B cell (primary cell): ENCODE results near the gene CD101. TPM values are rescaled to one million over a fixed set of nuclear protein-coding genes. Genes with fewer than 3 reads are reported as not detected.

ENCODE experiments used
- ATAC-seq: fragments of 200-7000 bp; cut with Tn5 transposase; one replicate; pipeline ENCODE4 v1.10.0; 2021; ENCODE audit warnings: low read depth, mild to moderate bottlenecking, moderate number of reproducible peaks, moderate library complexity
- CTCF ChIA-PET: fragments of 350-600 bp; sonication (Branson Sonifier 250); formaldehyde crosslinking; loops from one replicate; lab custom pipeline; 2021; ENCODE audit warnings: antibody characterized with exemption, inconsistent platforms; lab: Charles Lee
- POLR2A ChIA-PET: fragments of 350-600 bp; sonication (Branson Sonifier 250); formaldehyde crosslinking; loops from one replicate; lab custom pipeline; 2021; ENCODE audit warnings: antibody characterized with exemption; lab: Charles Lee
- DNase-seq: peaks from one replicate; pipeline ENCODE4 v3.0.0; 2013
- H2AFZ ChIP-seq: 2 replicates; pipeline ENCODE4 v1.6.1; 2012; ENCODE audit warnings: mild to moderate bottlenecking, low read depth, low read length; ENCODE audit not compliant: insufficient read depth, poor library complexity, severe bottlenecking
- H3K27ac ChIP-seq, 2 donors: 1 replicate in 1 of 2; 2 replicates in 1 of 2; pipeline ENCODE4 v1.5.1; 2012 to 2013; ENCODE audit warnings: low read length in 2 of 2, mild to moderate bottlenecking in 2 of 2, moderate library complexity in 1 of 2
- H3K27me3 ChIP-seq, 4 experiments: fragments of 200-600 bp in 1 of 4; sonication (generic) in 1 of 4; replicated peaks in 1 of 4; 1 replicate in 2 of 4; 2 replicates in 2 of 4; pipeline versions ENCODE4 v1.6.1 to v1.7.0; 2013 to 2016; ENCODE audit warnings: low read length in 3 of 4, mild to moderate bottlenecking in 2 of 4, mixed read lengths in 1 of 4, moderate library complexity in 1 of 4; ENCODE audit not compliant: insufficient read depth in 4 of 4, control insufficient read depth in 3 of 4; ENCODE audit errors: control extremely low read depth in 1 of 4
- H3K36me3 ChIP-seq, 2 experiments: replicated peaks in 1 of 2; 1 replicate in 1 of 2; 2 replicates in 1 of 2; pipeline versions ENCODE4 v1.6.1 to v1.7.1; 2013; ENCODE audit warnings: low read length in 1 of 2; ENCODE audit not compliant: insufficient read depth in 2 of 2, control insufficient read depth in 1 of 2; ENCODE audit errors: control extremely low read depth in 1 of 2, extremely low read depth in 1 of 2
- H3K4me1 ChIP-seq, 2 donors: fragments of 200-600 bp in 1 of 2; sonication (generic) in 1 of 2; 1 replicate in 1 of 2; 2 replicates in 1 of 2; pipeline versions ENCODE4 v1.5.1 to v1.6.1; 2013 to 2017; ENCODE audit warnings: low read length in 2 of 2; ENCODE audit not compliant: control insufficient read depth in 2 of 2, insufficient read depth in 2 of 2
- H3K4me2 ChIP-seq: replicated peaks from 2 replicates; pipeline ENCODE3; 2012; ENCODE audit warnings: mild to moderate bottlenecking, low read depth, low read length; ENCODE audit not compliant: poor library complexity, severe bottlenecking
- H3K4me3 ChIP-seq, 5 experiments: fragments of 200-600 bp in 1 of 5; sonication (generic) in 1 of 5; 1 replicate in 3 of 5; 2 replicates in 2 of 5; pipeline versions ENCODE4 v1.5.1 to v1.7.0; 2011 to 2016; ENCODE audit warnings: low read length in 4 of 5, mild to moderate bottlenecking in 4 of 5, low read depth in 2 of 5, control low read depth in 1 of 5, moderate library complexity in 1 of 5; ENCODE audit not compliant: insufficient read depth in 1 of 5; ENCODE audit errors: control extremely low read depth in 1 of 5, extremely low read depth in 1 of 5
- H3K79me2 ChIP-seq: fragments of 200-600 bp; sonication (generic); one replicate; pipeline ENCODE4 v1.6.0; 2016; ENCODE audit warnings: low read length; ENCODE audit not compliant: control insufficient read depth, insufficient read depth
- H3K9ac ChIP-seq: fragments of 200-600 bp; sonication (generic); 2 replicates; pipeline ENCODE4 v1.6.1; 2017; ENCODE audit warnings: mild to moderate bottlenecking, low read length, moderate library complexity
- H3K9me3 ChIP-seq, 3 donors: one replicate each; pipeline versions ENCODE4 v1.6.1 to v1.7.1; 2013; ENCODE audit warnings: low read length in 2 of 3; ENCODE audit not compliant: control insufficient read depth in 2 of 3, insufficient read depth in 1 of 3; ENCODE audit errors: control extremely low read depth in 1 of 3
- H4K20me1 ChIP-seq: 2 replicates; pipeline ENCODE4 v1.6.0; 2012; ENCODE audit warnings: mild to moderate bottlenecking, low read length; ENCODE audit not compliant: insufficient read depth, control insufficient read depth, poor library complexity, severe bottlenecking
- H3K27ac Mint-ChIP-seq: one replicate; pipeline ENCODE4 v1.8.0; 2021; ENCODE audit warnings: mixed read lengths
- H3K27me3 Mint-ChIP-seq: one replicate; pipeline ENCODE4 v1.8.0; 2021; ENCODE audit warnings: mixed read lengths
- H3K4me1 Mint-ChIP-seq: one replicate; pipeline ENCODE4 v1.8.0; 2021; ENCODE audit warnings: mixed read lengths
- H3K4me3 Mint-ChIP-seq: one replicate; pipeline ENCODE4 v1.8.0; 2021; ENCODE audit warnings: mixed read lengths
- H3K9me3 Mint-ChIP-seq: one replicate; pipeline ENCODE4 v1.8.0; 2022; ENCODE audit warnings: mixed read lengths; ENCODE audit not compliant: insufficient read depth
- CTCF ChIP-seq: fragments of 200-600 bp; IDR thresholded peaks from one replicate; pipeline ENCODE4 v1.8.0; 2022; ENCODE audit warnings: antibody characterized with exemption, mild to moderate bottlenecking
- EZH2 ChIP-seq: IDR thresholded peaks from 2 replicates; pipeline ENCODE4 v1.6.1; 2012; ENCODE audit warnings: borderline replicate concordance, low read depth, mild to moderate bottlenecking, moderate library complexity, low read length; ENCODE audit not compliant: insufficient read depth, poor library complexity, severe bottlenecking
- WGBS: methylation state at CpG from one replicate; pipeline ENCODE4 v1.1.5; 2013; ENCODE audit warnings: missing lambda C conversion rate; ENCODE audit not compliant: insufficient coverage; 5-methylcytosine and 5-hydroxymethylcytosine counted together
- intact Hi-C: fragments of 100-400 bp; cut with micrococcal nuclease; formaldehyde crosslinking; loops from one replicate; pipeline ENCODE4 v1.10.0; 2022
- polyA plus RNA-seq: library from polyadenylated mRNA; depleted of rRNA; stranded (reverse); fragments of >200 nt; gene quantifications from 2 replicates; pipeline ENCODE4 v1.2.3, GENCODE V29; 2012
- total RNA-seq, 2 donors: library from RNA; stranded (reverse); fragments of 120-200 nt in 1 of 2; gene quantifications; 1 replicate in 1 of 2; 2 replicates in 1 of 2; pipeline versions ENCODE4 v1.2.3 to v1.2.4, GENCODE V29; 2013 to 2022

Gene CD101
- total and polyA plus RNA-seq, 2 donors (not counting 1 experiment from before 2014, with no cell fraction given): 0.19 TPM; not detected in 1

- POLR2A ChIA-PET: no interaction called here
- H3K4me1 Mint-ChIP-seq: no peaks in the 10 kb centered on the region
- intact Hi-C loops: no loop called here
- no peaks in the 10 kb centered on the region for H3K9me3 Mint-ChIP-seq
- ATAC-seq (no peak), DNase-seq (no peak)
- no peak overlapping the region for H3K4me3 Mint-ChIP-seq
- WGBS: 58% methylated on average over 6 of the region's 6 CpGs
- H3K27ac Mint-ChIP-seq: no peak overlapping the region
- H3K27ac ChIP-seq: no peak overlapping the region
- H3K9ac ChIP-seq: no peak overlapping the region
- no peaks in the 10 kb centered on the region for H3K79me2 ChIP-seq
- peaks cover 7% of the 10 kb centered on the region for H3K27me3 Mint-ChIP-seq
- H2AFZ ChIP-seq: no peak overlapping the region
- no peaks in the 10 kb centered on the region for H3K9me3 ChIP-seq
- H4K20me1 ChIP-seq: no peaks in the 10 kb centered on the region
- CTCF ChIA-PET: no interaction called here
- H3K36me3 ChIP-seq: no peaks in the 10 kb centered on the region
- H3K4me1 ChIP-seq: no peaks in the 10 kb centered on the region
- H3K27me3 ChIP-seq: no peaks in the 10 kb centered on the region
- no peak overlapping the region for H3K4me3 ChIP-seq
- TF ChIP-seq CTCF (no peak), EZH2 (no peak)
- no peak overlapping the region for H3K4me2 ChIP-seq
Measured at GRCh38 chr1:117036018-117036461, 34.5 kb downstream of the CD101 start.

- Histone ChIP-seq H3K4me2 (no peak overlapping the region), H3K27me3 (no peaks in the 10 kb centered on the region), H4K20me1 (no peaks in the 10 kb centered on the region), H3K36me3 (no peaks in the 10 kb centered on the region), H3K4me3 (no peak overlapping the region), H3K4me1 (no peaks in the 10 kb centered on the region), H3K9ac (no peak overlapping the region), H2AFZ (no peak overlapping the region), H3K9me3 (no peaks in the 10 kb centered on the region), H3K79me2 (no peaks in the 10 kb centered on the region), H3K27ac (no peak overlapping the region)
- Mint-ChIP-seq H3K27ac (no peak overlapping the region), H3K9me3 (peaks cover 3% of the 10 kb centered on the region), H3K4me1 (no peaks in the 10 kb centered on the region), H3K4me3 (no peak overlapping the region), H3K27me3 (peaks cover 7% of the 10 kb centered on the region)
- no peak for TF ChIP-seq EZH2
- no peak for TF ChIP-seq CTCF
- CTCF ChIA-PET: no interaction called here
- POLR2A ChIA-PET: no interaction called here
- intact Hi-C loops: no loop called here
- no peak for ATAC-seq
- DNase-seq: no peak
- WGBS: no CpG with 5 or more reads among the region's 1 CpG
Measured at GRCh38 chr1:117037802-117038201, 36.2 kb downstream of the CD101 start.
